GM12878 (cell line): ENCODE results near the gene TMEM33. TPM values are rescaled to one million over a fixed set of nuclear protein-coding genes. Genes with fewer than 3 reads are reported as not detected.

ENCODE experiments used
- ATAC-seq: fragments of 200-7000 bp; cut with Tn5 transposase; 3 replicates; pipeline ENCODE4 v1.9.1; 2020; ENCODE audit warnings: mild to moderate bottlenecking, moderate library complexity
- BruUV-seq: library from RNA; stranded (reverse); fragments of 400-500 nt; replicated peaks from 2 replicates; lab custom pipeline; 2021; lab: Mats Ljungman, UMichigan
- CTCF ChIA-PET: fragments of 300-600 bp; sonication (Branson Sonifier 250); formaldehyde crosslinking; extraction: SDS; loops from one replicate; lab custom pipeline; 2021; ENCODE audit warnings: inconsistent platforms; lab: Yijun Ruan, JAX
- POLR2A ChIA-PET: fragments of 350-600 bp; formaldehyde crosslinking; extraction: SDS; loops from one replicate; lab custom pipeline; 2021; ENCODE audit warnings: inconsistent platforms; lab: Charles Lee
- RAD21 ChIA-PET: fragments of 300-600 bp; sonication (Branson Sonifier 250); formaldehyde crosslinking; loops from one replicate; lab custom pipeline; 2023; ENCODE audit warnings: antibody characterized with exemption; ENCODE audit not compliant: unreplicated experiment; lab: Charles Lee
- SMC1A ChIA-PET: fragments of 300-600 bp; sonication (Branson Sonifier 250); formaldehyde crosslinking; loops from one replicate; lab custom pipeline; 2023; ENCODE audit not compliant: unreplicated experiment, uncharacterized antibody; lab: Charles Lee
- DNase-seq: peaks from one replicate; pipeline ENCODE4 v3.0.0-alpha.2; 2011; ENCODE audit warnings: low read depth, low spot score
- FAIRE-seq: peaks from 3 replicates; lab custom pipeline; 2011; peaks lifted over from hg19 to GRCh38; lab: Jason Lieb, UNC
- H2AFZ ChIP-seq: 2 replicates; pipeline ENCODE4 v1.6.0; 2011; ENCODE audit warnings: low read depth, low read length, control low read depth; ENCODE audit not compliant: control insufficient read depth
- H3K27ac ChIP-seq: 2 replicates; pipeline ENCODE4 v1.5.1; 2011; ENCODE audit warnings: control low read depth; ENCODE audit not compliant: control insufficient read depth, insufficient read depth
- H3K27me3 ChIP-seq, 2 experiments: replicated peaks in 1 of 2; 2 replicates each; pipeline versions ENCODE4 v1.6.0 to v1.6.1; 2011; ENCODE audit warnings: low read length in 1 of 2; ENCODE audit not compliant: control insufficient read depth in 2 of 2, insufficient read depth in 2 of 2
- H3K36me3 ChIP-seq, 2 experiments: 2 replicates each; pipeline ENCODE4 v1.5.1; 2011; ENCODE audit warnings: low read length in 1 of 2; ENCODE audit not compliant: control insufficient read depth in 2 of 2, insufficient read depth in 2 of 2
- H3K4me1 ChIP-seq: 2 replicates; pipeline ENCODE4 v1.6.1; 2011; ENCODE audit warnings: mild to moderate bottlenecking, low read length, moderate library complexity, mixed read lengths; ENCODE audit not compliant: control insufficient read depth, insufficient read depth
- H3K4me2 ChIP-seq: 2 replicates; pipeline ENCODE4 v1.6.0; 2011; ENCODE audit warnings: control low read depth; ENCODE audit not compliant: control insufficient read depth, insufficient read depth
- H3K4me3 ChIP-seq: fragments of 200-600 bp; sonication (generic); 2 replicates; pipeline ENCODE4 v1.5.1; 2016
- H3K79me2 ChIP-seq: 2 replicates; pipeline ENCODE4 v1.6.0; 2011; ENCODE audit warnings: low read length; ENCODE audit not compliant: control insufficient read depth, insufficient read depth
- H3K9ac ChIP-seq: 2 replicates; pipeline ENCODE4 v1.8.0; 2011; ENCODE audit warnings: low read length, control low read depth, mixed read lengths; ENCODE audit not compliant: control insufficient read depth, insufficient read depth
- H3K9me3 ChIP-seq: replicated peaks from 3 replicates; pipeline ENCODE4 v1.5.1; 2011; ENCODE audit warnings: mild to moderate bottlenecking, low read length; ENCODE audit not compliant: control insufficient read depth, insufficient read depth
- H4K20me1 ChIP-seq: 2 replicates; pipeline ENCODE4 v1.6.0; 2011; ENCODE audit not compliant: control insufficient read depth, insufficient read depth
- BCL3 ChIP-seq: IDR thresholded peaks from 2 replicates; pipeline ENCODE4 v1.6.1; 2011; ENCODE audit warnings: borderline replicate concordance, low read depth, mild to moderate bottlenecking, moderate library complexity, low read length; ENCODE audit not compliant: insufficient read depth, poor library complexity, severe bottlenecking
- CBFB ChIP-seq: IDR thresholded peaks from 2 replicates; pipeline ENCODE4 v1.6.1; 2016; ENCODE audit warnings: antibody characterized with exemption, low read depth
- CEBPB ChIP-seq, 2 experiments: fragments of 150-350 bp in 1 of 2; IDR thresholded peaks; 2 replicates each; pipeline ENCODE4 v1.6.1; 2012 to 2014; ENCODE audit warnings: low read depth in 2 of 2, low read length in 2 of 2, borderline replicate concordance in 1 of 2, inconsistent platforms in 1 of 2
- CHD2 ChIP-seq: IDR thresholded peaks from 2 replicates; pipeline ENCODE4 v1.6.1; 2011; ENCODE audit warnings: low read depth, low read length, improper control_type of control experiment, borderline replicate concordance
- CHD4 ChIP-seq: fragments of 200-600 bp; sonication (generic); IDR thresholded peaks from 2 replicates; pipeline ENCODE4 v1.6.1; 2016; ENCODE audit warnings: mild to moderate bottlenecking
- CREB1 ChIP-seq: IDR thresholded peaks from 2 replicates; pipeline ENCODE4 v1.6.1; 2012; ENCODE audit warnings: low read depth, mild to moderate bottlenecking, inconsistent platforms
- ESRRA ChIP-seq: IDR thresholded peaks from 2 replicates; pipeline ENCODE4 v1.6.1; 2012; ENCODE audit warnings: mild to moderate bottlenecking, low read length, improper control_type of control experiment
- FOS ChIP-seq: IDR thresholded peaks from 3 replicates; pipeline ENCODE4 v1.6.1; 2011; ENCODE audit warnings: borderline replicate concordance; ENCODE audit not compliant: insufficient read length; ENCODE audit errors: extremely low read depth
- IRF4 ChIP-seq: IDR thresholded peaks from 2 replicates; pipeline ENCODE4 v1.6.1; 2011; ENCODE audit warnings: low read depth, low read length
- KAT2A ChIP-seq: conservative IDR thresholded peaks from 2 replicates; pipeline ENCODE4 v1.6.1; 2011; ENCODE audit warnings: low read depth, low read length; ENCODE audit not compliant: control insufficient read depth
- MEF2B ChIP-seq: fragments of 450-650 bp; IDR thresholded peaks from 2 replicates; pipeline ENCODE4 v1.6.1; 2018; ENCODE audit warnings: mild to moderate bottlenecking, moderate library complexity; ENCODE audit not compliant: partially characterized antibody, poor library complexity, severe bottlenecking
- PML ChIP-seq: IDR thresholded peaks from 2 replicates; pipeline ENCODE4 v1.6.1; 2012; ENCODE audit warnings: low read length, inconsistent platforms
- STAT1 ChIP-seq: fragments of 450-650 bp; conservative IDR thresholded peaks from 2 replicates; pipeline ENCODE4 v1.6.1; 2014; ENCODE audit warnings: antibody characterized with exemption, mild to moderate bottlenecking
- ZBTB11 ChIP-seq: fragments of 450-650 bp; formaldehyde crosslinking; IDR thresholded peaks from 2 replicates; pipeline ENCODE4 v1.5.0; 2022; ENCODE audit warnings: mild to moderate bottlenecking, missing genetic modification characterization
- ZNF274 ChIP-seq: IDR thresholded peaks from one replicate; pipeline ENCODE4 v1.8.0; 2011; ENCODE audit not compliant: insufficient read length, insufficient read depth
- ZNF622 ChIP-seq: fragments of 450-650 bp; IDR thresholded peaks from 2 replicates; pipeline ENCODE4 v1.6.1; 2017; ENCODE audit warnings: mild to moderate bottlenecking, inconsistent platforms
- ZNF687 ChIP-seq: fragments of 450-650 bp; IDR thresholded peaks from 2 replicates; pipeline ENCODE4 v1.6.1; 2017; ENCODE audit warnings: mild to moderate bottlenecking, moderate library complexity
- in situ Hi-C: fragments of 300-500 bp; cut with MboI; formaldehyde crosslinking; loops from 9 replicates; pipeline ENCODE4 v1.14.3; 2018; ENCODE audit warnings: mixed read lengths
- intact Hi-C: fragments of 100-400 bp; cut with micrococcal nuclease; formaldehyde crosslinking; loops from one replicate; pipeline ENCODE4 v1.14.2; 2022; ENCODE audit not compliant: unreplicated experiment
- polyA plus RNA-seq, 11 experiments: library from polyadenylated mRNA; depleted of rRNA in 4 of 11; unstranded in 6 of 11; stranded (reverse) in 5 of 11; fragments of >200 nt; fragmentation: Nextera tagmentation in 4 of 11; fragmentation: Illumina TruSeq in 1 of 11; extraction: Ambion mirVana in 4 of 11; extraction: Trizol in 1 of 11; gene quantifications; 1 replicate in 1 of 11; 2 replicates in 10 of 11; pipeline versions ENCODE4 v1.2.1 to v1.2.3, GENCODE V29; 2011 to 2016; ENCODE audit warnings: inconsistent platforms in 2 of 11, missing spikeins in 2 of 11, low read depth in 1 of 11
- total RNA-seq, 4 experiments: library from RNA; depleted of rRNA in 3 of 4; stranded (reverse); fragments of >200 nt in 3 of 4; fragmentation: Illumina TruSeq in 1 of 4; extraction: Trizol in 1 of 4; gene quantifications; 2 replicates each; pipeline versions ENCODE4 v1.2.1 to v1.2.3, GENCODE V29; 2013 to 2021

TMEM33 gene
- total and polyA plus RNA-seq, 10 of the 15 experiments (the other 5 are each of a cell fraction or from before 2014, with no cell fraction given) = 7.9 to 60.2 (median 33.4) TPM

DNA sequence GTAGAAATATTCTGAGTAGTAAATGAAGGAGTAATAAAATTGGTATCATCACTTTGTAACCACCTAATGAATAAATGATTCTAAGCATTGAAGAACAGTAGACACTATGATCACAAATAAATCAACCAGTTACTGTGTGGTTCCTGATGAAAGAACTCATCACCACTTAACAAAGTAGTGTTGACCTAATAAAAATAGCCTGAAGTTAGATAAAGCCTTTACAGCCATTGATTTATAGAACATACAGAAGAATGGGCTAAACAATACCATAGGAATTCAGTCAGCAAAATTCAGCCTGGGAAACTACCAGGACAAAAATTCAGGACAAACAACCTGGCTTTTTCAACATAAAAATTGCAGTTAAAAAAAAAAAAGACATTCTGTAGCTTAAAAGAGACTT lies 64.1 kb downstream of the TMEM33 start:
- BruUV-seq = no TSS peak
- DNase-seq = no peak
- CTCF ChIA-PET = no interaction called here
- H3K4me2 ChIP-seq = no peak overlapping the region
- no peaks in the 10 kb centered on the region for H4K20me1 ChIP-seq
- intact Hi-C loops (no loop called here), in situ Hi-C loops (no loop called here)
- H3K27me3 ChIP-seq = no peaks in the 10 kb centered on the region
- H3K4me1 ChIP-seq = no peaks in the 10 kb centered on the region; the same call in 1 of the 2 replicates
- FAIRE-seq = no peak
- POLR2A ChIA-PET = no interaction called here
- no peaks in the 10 kb centered on the region; a peak in 1 of 4 replicates for H3K36me3 ChIP-seq
- ATAC-seq = no peak
- RAD21 ChIA-PET = no interaction called here
- peaks cover 5% of the 10 kb centered on the region for H3K79me2 ChIP-seq
- H3K4me3 ChIP-seq = no peak overlapping the region
- no peak overlapping the region for H3K27ac ChIP-seq
- SMC1A ChIA-PET = no interaction called here
- no peak overlapping the region for H2AFZ ChIP-seq
- H3K9ac ChIP-seq = no peak overlapping the region
- H3K9me3 ChIP-seq = no peaks in the 10 kb centered on the region; the same call in 2 of the 3 replicates
- TF ChIP-seq CBFB (no peak), CEBPB (IDR thresholded peaks at IDR 0.05; ENCODE audit: borderline replicate concordance in 1 of 2, low read depth in 2 of 2, low read length in 2 of 2) (no peak), ZNF687 (no peak), CHD2 (no peak), FOS (no peak), ESRRA (no peak), MEF2B (no peak), ZNF274 (no peak), ZNF622 (no peak), BCL3 (no peak), PML (no peak), STAT1 (no peak), KAT2A (no peak), ZBTB11 (CRISPR knock-in tag) (no peak), CHD4 (no peak), CREB1 (no peak), IRF4 (no peak)
